NB4 (cell line): ENCODE results near the gene SKIC3.

ENCODE experiments used
- DNase-seq: peaks from one replicate; pipeline ENCODE4 v3.0.0; 2010; ENCODE audit warnings: low read depth
- H3K4me3 ChIP-seq: one replicate; pipeline ENCODE4 v1.5.1; 2011; ENCODE audit warnings: mild to moderate bottlenecking, low read depth, low read length, moderate library complexity
- MYC ChIP-seq: IDR thresholded peaks from 2 replicates; pipeline ENCODE4 v1.6.1; 2011; ENCODE audit warnings: low read depth, low read length
- POLR2A ChIP-seq: IDR thresholded peaks from 2 replicates; pipeline ENCODE4 v1.6.1; 2011; ENCODE audit warnings: mild to moderate bottlenecking; ENCODE audit not compliant: insufficient read length; ENCODE audit errors: extremely low read depth
- TF ChIP-seq, protein P1 (sequence below): IDR thresholded peaks from one replicate; pipeline ENCODE4 v1.5.1; 2012; ENCODE audit warnings: low read depth, low read length
- TF ChIP-seq, protein P2 (sequence below): IDR thresholded peaks from 2 replicates; pipeline ENCODE4 v1.6.1; 2011; ENCODE audit warnings: low read depth, low read length

Gene SKIC3

DNA sequence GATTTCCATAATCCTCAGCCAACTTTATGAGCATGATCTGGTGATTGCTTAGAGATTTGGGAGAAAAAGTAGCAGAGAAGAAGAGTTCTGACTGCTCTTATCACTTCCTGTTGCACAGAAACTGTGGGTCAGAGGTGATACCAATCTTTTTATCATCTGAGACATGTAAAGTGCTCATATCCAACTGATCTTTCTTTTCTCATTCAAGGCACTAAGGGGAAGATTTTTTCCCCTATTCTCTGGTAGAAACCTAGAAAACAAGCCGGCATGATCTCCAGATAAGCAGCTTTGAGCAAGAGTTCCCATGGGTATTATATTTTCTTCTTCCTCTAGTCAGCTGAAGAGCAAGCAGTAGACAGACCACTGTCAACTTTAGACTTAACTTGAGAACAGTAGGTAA lies 36.1 kb upstream of the SKIC3 start:
- H3K4me3 ChIP-seq, result no peak overlapping the region
- TF ChIP-seq MYC, result no peak
- TF ChIP-seq, protein P1, sequence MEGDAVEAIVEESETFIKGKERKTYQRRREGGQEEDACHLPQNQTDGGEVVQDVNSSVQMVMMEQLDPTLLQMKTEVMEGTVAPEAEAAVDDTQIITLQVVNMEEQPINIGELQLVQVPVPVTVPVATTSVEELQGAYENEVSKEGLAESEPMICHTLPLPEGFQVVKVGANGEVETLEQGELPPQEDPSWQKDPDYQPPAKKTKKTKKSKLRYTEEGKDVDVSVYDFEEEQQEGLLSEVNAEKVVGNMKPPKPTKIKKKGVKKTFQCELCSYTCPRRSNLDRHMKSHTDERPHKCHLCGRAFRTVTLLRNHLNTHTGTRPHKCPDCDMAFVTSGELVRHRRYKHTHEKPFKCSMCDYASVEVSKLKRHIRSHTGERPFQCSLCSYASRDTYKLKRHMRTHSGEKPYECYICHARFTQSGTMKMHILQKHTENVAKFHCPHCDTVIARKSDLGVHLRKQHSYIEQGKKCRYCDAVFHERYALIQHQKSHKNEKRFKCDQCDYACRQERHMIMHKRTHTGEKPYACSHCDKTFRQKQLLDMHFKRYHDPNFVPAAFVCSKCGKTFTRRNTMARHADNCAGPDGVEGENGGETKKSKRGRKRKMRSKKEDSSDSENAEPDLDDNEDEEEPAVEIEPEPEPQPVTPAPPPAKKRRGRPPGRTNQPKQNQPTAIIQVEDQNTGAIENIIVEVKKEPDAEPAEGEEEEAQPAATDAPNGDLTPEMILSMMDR, result no peak
- TF ChIP-seq, protein P2, sequence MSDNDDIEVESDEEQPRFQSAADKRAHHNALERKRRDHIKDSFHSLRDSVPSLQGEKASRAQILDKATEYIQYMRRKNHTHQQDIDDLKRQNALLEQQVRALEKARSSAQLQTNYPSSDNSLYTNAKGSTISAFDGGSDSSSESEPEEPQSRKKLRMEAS, result no peak
- TF ChIP-seq POLR2A, result no peak
- peak; percentile 62 for DNase-seq

DNA sequence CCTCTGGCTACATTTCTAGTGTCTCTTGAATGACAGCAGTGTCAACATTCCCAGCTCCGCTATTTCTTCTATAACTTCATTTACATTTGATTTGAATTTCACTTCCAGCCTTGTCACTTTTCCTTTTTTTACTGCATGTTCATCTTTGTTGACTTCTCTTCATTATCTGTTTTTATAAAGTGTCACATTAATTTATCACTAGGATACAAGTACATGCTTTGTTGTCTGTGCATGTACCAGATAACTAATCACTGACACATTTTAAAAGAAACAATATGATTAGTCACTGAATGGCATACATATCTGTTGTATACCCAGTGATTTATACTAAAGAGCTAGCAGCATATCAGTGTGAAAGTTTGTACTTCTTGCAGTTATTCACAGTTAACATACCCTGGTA lies 29.2 kb upstream of the SKIC3 start:
- TF ChIP-seq, protein P1, result no peak
- TF ChIP-seq POLR2A (no peak), MYC (no peak)
- TF ChIP-seq, protein P2, result no peak
- no peak for DNase-seq
- no peak overlapping the region for H3K4me3 ChIP-seq

DNA sequence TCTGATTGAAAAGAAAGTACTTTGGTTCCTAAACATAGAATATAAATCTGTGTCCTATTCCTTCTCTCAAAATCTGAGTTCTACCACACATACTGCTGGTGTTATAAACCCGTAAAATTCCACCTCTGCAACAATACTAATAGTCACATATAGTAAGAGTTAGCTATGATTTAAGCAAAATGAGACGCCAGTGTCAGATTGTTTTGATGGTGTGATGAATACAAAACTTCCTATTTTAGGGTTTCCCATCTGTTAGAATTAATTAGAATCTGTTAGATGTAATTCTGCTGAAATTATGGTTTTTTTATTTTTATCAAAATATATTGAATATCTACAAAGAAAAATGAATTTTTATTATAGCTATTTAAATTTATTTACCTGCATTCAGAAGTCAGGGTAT lies 26.8 kb upstream of the SKIC3 start:
- TF ChIP-seq, protein P1, result no peak
- TF ChIP-seq MYC (no peak), POLR2A (no peak)
- TF ChIP-seq, protein P2, result no peak
- H3K4me3 ChIP-seq, result no peak overlapping the region
- DNase-seq, result no peak

DNA sequence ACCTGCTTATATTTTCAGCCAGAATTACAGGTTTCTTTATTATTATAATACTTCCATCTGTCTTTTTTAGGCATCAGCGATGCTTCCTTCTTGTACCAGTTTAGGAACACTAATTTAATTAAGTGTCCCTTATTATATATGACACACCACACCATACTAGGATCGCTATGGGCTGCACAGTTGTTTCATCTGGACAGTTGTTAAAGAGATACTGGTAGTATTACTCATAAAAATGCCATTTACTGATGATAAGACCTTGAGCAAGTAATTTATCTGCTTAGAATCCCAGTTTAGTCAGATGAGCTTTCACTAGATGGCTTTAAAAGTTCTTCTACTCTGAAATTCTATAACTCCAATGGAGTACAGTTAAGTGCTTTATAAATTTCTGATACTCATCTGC lies 17.2 kb upstream of the SKIC3 start:
- DNase-seq, result no peak
- TF ChIP-seq POLR2A (no peak), MYC (no peak)
- TF ChIP-seq, protein P1, result no peak
- TF ChIP-seq, protein P2, result no peak
- H3K4me3 ChIP-seq, result no peak overlapping the region

DNA sequence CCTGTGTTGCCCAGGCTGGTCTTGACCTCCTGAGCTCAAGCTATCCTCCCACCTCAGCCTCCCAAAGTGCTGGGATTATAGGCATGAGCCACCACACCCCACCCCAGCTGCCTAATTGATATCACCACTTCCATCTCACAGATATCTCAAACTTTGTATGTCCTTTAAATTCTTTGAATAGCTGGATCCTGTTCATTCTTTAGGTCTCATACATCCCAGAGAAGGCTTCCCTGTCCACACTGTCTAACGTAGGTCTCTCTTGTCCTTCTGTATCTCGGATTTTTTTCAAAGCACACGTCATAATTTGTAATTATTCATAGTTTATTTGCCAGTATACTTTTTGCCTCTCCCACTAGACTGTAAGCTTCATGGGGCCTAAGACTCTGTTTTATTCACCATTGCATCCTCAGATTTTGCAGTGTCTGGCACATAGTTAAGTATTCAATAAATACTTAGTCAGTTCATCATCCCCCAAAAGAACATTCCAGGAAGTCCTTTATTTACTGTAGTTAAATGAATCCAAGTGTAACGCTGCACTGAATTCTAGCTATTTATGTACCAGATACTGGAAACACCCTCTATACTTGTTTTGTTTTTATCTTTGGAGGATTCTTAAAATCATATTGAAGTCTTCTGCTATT lies 10.6 kb upstream of the SKIC3 start:
- no peak overlapping the region for H3K4me3 ChIP-seq
- TF ChIP-seq MYC (no peak), POLR2A (no peak)
- TF ChIP-seq, protein P2, result no peak
- TF ChIP-seq, protein P1, result no peak
- DNase-seq, result no peak
